A673 (cell line): ENCODE measurements around the gene OR4N2. TPM values are rescaled to one million over a fixed set of nuclear protein-coding genes. Genes with fewer than 3 reads are reported as not detected.
A peak's percentile ranks its signal among the peaks of the same experiment; 100 is the strongest.

ENCODE experiments used
- BruUV-seq: library from RNA; stranded (reverse); fragments of 400-500 nt; replicated peaks from 2 replicates; lab custom pipeline; 2021; lab: Mats Ljungman, UMichigan
- CTCF ChIA-PET: fragments of 300-600 bp; sonication (Branson Sonifier 250); formaldehyde crosslinking; loops from one replicate; lab custom pipeline; 2022; ENCODE audit warnings: antibody characterized with exemption; lab: Charles Lee
- POLR2A ChIA-PET: fragments of 300-600 bp; sonication (Branson Sonifier 250); formaldehyde crosslinking; loops from one replicate; lab custom pipeline; 2022; ENCODE audit warnings: antibody characterized with exemption; ENCODE audit not compliant: low non-redundant PET; lab: Charles Lee
- DNase-seq: peaks from one replicate; pipeline ENCODE4 v3.0.0-alpha.2; 2015; ENCODE audit warnings: low spot score
- H3K27ac ChIP-seq: fragments of 200-600 bp; sonication (generic); 2 replicates; pipeline ENCODE4 v1.5.1; 2016; ENCODE audit warnings: mixed run types, low read depth, mild to moderate bottlenecking, mixed read lengths, antibody characterized with exemption, low read length; ENCODE audit not compliant: poor library complexity, severe bottlenecking
- H3K27me3 ChIP-seq: fragments of 200-600 bp; sonication (generic); replicated peaks from 2 replicates; pipeline ENCODE4 v1.6.1; 2017; ENCODE audit warnings: mixed run types, low read depth, mild to moderate bottlenecking, mixed read lengths, antibody characterized with exemption, low read length; ENCODE audit not compliant: insufficient read depth, poor library complexity
- H3K36me3 ChIP-seq: fragments of 200-600 bp; sonication (generic); 2 replicates; pipeline ENCODE4 v1.6.1; 2016; ENCODE audit warnings: mixed run types, mild to moderate bottlenecking, mixed read lengths, antibody characterized with exemption, low read length; ENCODE audit not compliant: insufficient read depth, poor library complexity, severe bottlenecking
- H3K4me1 ChIP-seq: fragments of 200-600 bp; sonication (generic); 2 replicates; pipeline ENCODE4 v1.6.1; 2017; ENCODE audit warnings: mixed run types, mild to moderate bottlenecking, mixed read lengths, antibody characterized with exemption, low read length; ENCODE audit not compliant: insufficient read depth, poor library complexity, severe bottlenecking
- H3K4me3 ChIP-seq: fragments of 200-600 bp; sonication (generic); 2 replicates; pipeline ENCODE4 v1.5.1; 2016; ENCODE audit warnings: low read depth, mixed run types, mild to moderate bottlenecking, mixed read lengths, low read length; ENCODE audit not compliant: poor library complexity, severe bottlenecking
- H3K9me3 ChIP-seq: fragments of 200-600 bp; sonication (generic); 2 replicates; pipeline ENCODE4 v1.6.1; 2016; ENCODE audit warnings: mixed run types, low read depth, mild to moderate bottlenecking, mixed read lengths, antibody characterized with exemption, low read length; ENCODE audit not compliant: poor library complexity, severe bottlenecking
- EZH2 ChIP-seq: fragments of 200-600 bp; sonication (generic); IDR thresholded peaks from 2 replicates; pipeline ENCODE4 v1.6.1; 2017; ENCODE audit warnings: borderline replicate concordance, low read depth, mild to moderate bottlenecking, mixed read lengths, antibody characterized with exemption, low read length; ENCODE audit not compliant: poor library complexity, severe bottlenecking
- intact Hi-C: fragments of 100-400 bp; cut with micrococcal nuclease; formaldehyde crosslinking; loops from one replicate; pipeline ENCODE4 v1.10.0; 2022; ENCODE audit not compliant: unreplicated experiment
- total RNA-seq: library from RNA; stranded (reverse); gene quantifications from 2 replicates; pipeline ENCODE4 v1.2.3, GENCODE V29; 2021
- TF ChIP-seq, protein P1 (sequence below): fragments of 300-800, 200-600 bp; sonication (generic); conservative IDR thresholded peaks from 2 replicates; pipeline ENCODE4 v1.5.1; 2017; ENCODE audit warnings: low read depth, mild to moderate bottlenecking, antibody characterized with exemption, low read length, moderate library complexity, mixed read lengths

The OR4N2 gene
- total RNA-seq, 1 experiment from 2014 or later, result not detected

DNA sequence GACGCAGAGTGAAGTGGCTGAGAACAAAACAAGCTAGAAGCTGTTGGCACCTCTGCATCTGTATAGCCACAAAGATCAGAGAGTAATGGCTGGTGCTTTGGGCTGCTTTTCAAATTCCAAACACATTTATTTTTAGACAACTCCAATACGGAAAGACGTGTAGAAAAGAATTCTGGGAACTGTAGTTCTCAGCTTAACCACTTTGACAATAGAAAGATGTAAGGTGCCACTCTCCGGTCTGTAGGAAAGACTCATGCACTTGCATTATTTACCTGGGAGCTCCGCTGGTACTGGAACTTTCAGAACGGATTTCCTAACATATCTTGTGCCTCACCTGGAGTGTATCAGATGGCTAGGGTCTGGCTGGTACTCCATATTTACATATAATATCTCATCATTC, 69.6 kb downstream of the OR4N2 start:
- no peaks in the 10 kb centered on the region for H3K36me3 ChIP-seq
- CTCF ChIA-PET, result no interaction called here
- BruUV-seq, result no TSS peak
- intact Hi-C loops, result no loop called here
- no peaks in the 10 kb centered on the region for H3K27me3 ChIP-seq
- H3K4me3 ChIP-seq, result no peak overlapping the region
- H3K27ac ChIP-seq, result no peak overlapping the region
- H3K4me1 ChIP-seq, result no peaks in the 10 kb centered on the region
- DNase-seq, result no peak
- H3K9me3 ChIP-seq, result peaks cover 7% of the 10 kb centered on the region
- TF ChIP-seq, protein P1, sequence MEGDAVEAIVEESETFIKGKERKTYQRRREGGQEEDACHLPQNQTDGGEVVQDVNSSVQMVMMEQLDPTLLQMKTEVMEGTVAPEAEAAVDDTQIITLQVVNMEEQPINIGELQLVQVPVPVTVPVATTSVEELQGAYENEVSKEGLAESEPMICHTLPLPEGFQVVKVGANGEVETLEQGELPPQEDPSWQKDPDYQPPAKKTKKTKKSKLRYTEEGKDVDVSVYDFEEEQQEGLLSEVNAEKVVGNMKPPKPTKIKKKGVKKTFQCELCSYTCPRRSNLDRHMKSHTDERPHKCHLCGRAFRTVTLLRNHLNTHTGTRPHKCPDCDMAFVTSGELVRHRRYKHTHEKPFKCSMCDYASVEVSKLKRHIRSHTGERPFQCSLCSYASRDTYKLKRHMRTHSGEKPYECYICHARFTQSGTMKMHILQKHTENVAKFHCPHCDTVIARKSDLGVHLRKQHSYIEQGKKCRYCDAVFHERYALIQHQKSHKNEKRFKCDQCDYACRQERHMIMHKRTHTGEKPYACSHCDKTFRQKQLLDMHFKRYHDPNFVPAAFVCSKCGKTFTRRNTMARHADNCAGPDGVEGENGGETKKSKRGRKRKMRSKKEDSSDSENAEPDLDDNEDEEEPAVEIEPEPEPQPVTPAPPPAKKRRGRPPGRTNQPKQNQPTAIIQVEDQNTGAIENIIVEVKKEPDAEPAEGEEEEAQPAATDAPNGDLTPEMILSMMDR, result no peak
- TF ChIP-seq EZH2, result no peak
- POLR2A ChIA-PET, result no interaction called here

DNA sequence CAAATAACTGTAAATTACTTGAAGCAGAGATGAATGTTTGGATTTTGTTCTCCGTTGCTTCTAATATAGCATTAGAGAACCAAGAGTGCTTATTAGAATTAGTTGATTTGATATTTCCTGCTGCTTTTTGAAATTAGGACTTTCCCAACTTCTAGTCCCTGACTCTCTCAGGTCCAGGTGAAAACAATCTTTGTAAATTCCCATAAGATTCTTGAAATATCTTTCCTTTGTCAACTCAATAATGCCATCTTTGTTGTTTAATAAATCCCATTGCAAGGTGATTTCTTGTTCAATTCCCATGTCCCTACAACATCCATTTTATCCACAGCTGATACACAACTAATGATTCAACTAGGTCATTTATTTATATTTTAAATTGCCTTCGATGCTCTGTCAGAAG, 71.3 kb downstream of the OR4N2 start, which contains the start of gene OR4K2:
TSS of gene OR4K2 (plus strand) at position 301 of the 400 bp plus-strand sequence. CDS start 1,126 bp downstream, outside the sequence.
- H3K36me3 ChIP-seq, result no peaks in the 10 kb centered on the region
- H3K4me1 ChIP-seq, result no peaks in the 10 kb centered on the region
- POLR2A ChIA-PET, result no interaction called here
- H3K27ac ChIP-seq, result no peak within 1 kb of the TSS
- no peak for DNase-seq
- H3K27me3 ChIP-seq, result no peaks in the 10 kb centered on the region
- BruUV-seq, result no TSS peak
- no peak for TF ChIP-seq EZH2
- TF ChIP-seq, protein P1, result no peak
- CTCF ChIA-PET, result no interaction called here
- intact Hi-C loops, result no loop called here
- no peak within 1 kb of the TSS for H3K4me3 ChIP-seq
- H3K9me3 ChIP-seq, result peaks cover 7% of the 10 kb centered on the region

DNA sequence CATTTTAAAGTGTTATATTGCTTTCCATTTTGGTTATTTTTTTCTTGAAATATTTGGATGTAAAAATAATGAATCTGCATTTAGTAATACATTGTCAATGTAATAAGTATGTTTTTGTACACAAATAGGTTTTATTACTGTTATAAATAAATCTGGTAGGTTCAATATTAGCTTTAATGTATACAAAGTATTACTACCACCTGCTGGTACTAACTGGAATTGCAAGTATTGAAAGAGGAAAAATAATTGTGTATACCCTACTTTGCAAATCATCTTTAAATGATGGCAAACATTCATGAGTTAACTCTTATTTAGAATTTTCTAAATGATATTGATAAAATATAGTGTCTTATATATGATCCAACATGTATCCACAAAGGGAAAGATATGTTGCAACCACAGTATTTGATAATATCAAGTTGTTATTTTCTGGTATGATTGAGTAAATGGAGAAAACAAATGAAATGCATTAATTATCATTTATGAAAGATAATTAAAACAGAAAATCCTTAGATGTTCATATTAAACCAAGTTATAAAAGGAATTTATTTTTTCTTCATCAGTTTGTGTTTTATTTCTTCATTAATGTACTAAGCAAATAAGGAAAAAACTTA, 74.6 kb downstream of the OR4N2 start:
- intact Hi-C loops, result no loop called here
- Histone ChIP-seq H3K4me3 (no peak overlapping the region), H3K27ac (no peak overlapping the region), H3K9me3 (peaks cover 2% of the 10 kb centered on the region), H3K36me3 (no peaks in the 10 kb centered on the region), H3K27me3 (no peaks in the 10 kb centered on the region), H3K4me1 (no peaks in the 10 kb centered on the region)
- TF ChIP-seq, protein P1, result peak; percentile 69
- TF ChIP-seq EZH2, result no peak
- DNase-seq, result peak; percentile 14
- CTCF ChIA-PET, result no interaction called here
- POLR2A ChIA-PET, result no interaction called here
- BruUV-seq, result no TSS peak

Other genes starting within 250 kb of the OR4N2 start
- not detected in 2 replicates for gene OR11H2, start 89.9 kb upstream of the OR4N2 start, total RNA-seq
- not detected in 2 replicates for gene OR4Q3, start 60.2 kb upstream of the OR4N2 start, total RNA-seq
- gene OR4M1, start 30.3 kb upstream of the OR4N2 start, total RNA-seq, result not detected in 2 replicates
- not detected in 2 replicates for gene OR4K2, start 71.4 kb downstream of the OR4N2 start, total RNA-seq
- gene OR4K5, start 116.8 kb downstream of the OR4N2 start, total RNA-seq, result not detected in 2 replicates
- gene OR4K1, start 127.1 kb downstream of the OR4N2 start, total RNA-seq, result not detected in 2 replicates
- not detected in 2 replicates for gene OR4K15, start 171.8 kb downstream of the OR4N2 start, total RNA-seq
- gene OR4Q2, start 198.4 kb downstream of the OR4N2 start, total RNA-seq, result not detected in 2 replicates
- not detected in 2 replicates for gene OR4K14, start 215.5 kb downstream of the OR4N2 start, total RNA-seq
- not detected in 2 replicates for gene OR4K13, start 232.3 kb downstream of the OR4N2 start, total RNA-seq